A549 (cell line): ENCODE results near the gene SLC22A8. TPM values are rescaled to one million over a fixed set of nuclear protein-coding genes. Genes with fewer than 3 reads are reported as not detected.
A peak's percentile ranks its signal among the peaks of the same experiment; 100 is the strongest.

Experiments
- ATAC-seq, 2 experiments: fragments of 200-7000 bp in 1 of 2; fragments of >200 bp in 1 of 2; cut with Nextera tagmentation in 1 of 2; cut with Tn5 transposase in 1 of 2; 3 replicates each; pipeline versions ENCODE4 v1.8.0 to v1.9.1; 2018 to 2020; ENCODE audit warnings: mild to moderate bottlenecking in 1 of 2, moderate library complexity in 1 of 2
- CTCF ChIA-PET: fragments of 300-600 bp; sonication (Branson Sonifier 250); formaldehyde crosslinking; extraction: SDS; loops from one replicate; lab custom pipeline; 2021; ENCODE audit warnings: antibody characterized with exemption, inconsistent platforms; lab: Yijun Ruan, JAX
- POLR2A ChIA-PET: fragments of 350-600 bp; formaldehyde crosslinking; extraction: SDS; loops from one replicate; lab custom pipeline; 2021; ENCODE audit warnings: antibody characterized with exemption, inconsistent platforms; lab: Yijun Ruan, JAX
- DNase-seq, 2 experiments: peaks; one replicate each; pipeline versions ENCODE4 v3.0.0 to v3.0.0-alpha.2; 2011 to 2016; ENCODE audit warnings: low read depth in 1 of 2, low spot score in 1 of 2
- FAIRE-seq: peaks from 2 replicates; lab custom pipeline; 2011; peaks lifted over from hg19 to GRCh38; lab: Jason Lieb, UNC
- H3K27ac ChIP-seq, 2 experiments: fragments of >200 bp; sonication (Bioruptor Twin); formaldehyde crosslinking; 3 replicates each; pipeline ENCODE4 v1.5.1; 2016 to 2017
- H3K4me1 ChIP-seq: fragments of >200 bp; sonication (Bioruptor Twin); formaldehyde crosslinking; 3 replicates; pipeline ENCODE4 v1.6.1; 2016
- H3K4me2 ChIP-seq: fragments of >200 bp; sonication (Bioruptor Twin); formaldehyde crosslinking; 3 replicates; pipeline ENCODE4 v1.6.1; 2016
- H3K4me3 ChIP-seq: fragments of >200 bp; sonication (Bioruptor Twin); formaldehyde crosslinking; 3 replicates; pipeline ENCODE4 v1.5.1; 2016
- H3K9me3 ChIP-seq: fragments of >200 bp; sonication (Bioruptor Twin); formaldehyde crosslinking; 3 replicates; pipeline ENCODE4 v1.6.1; 2016
- BHLHE40 ChIP-seq: IDR thresholded peaks from 2 replicates; pipeline ENCODE4 v1.6.1; 2012; ENCODE audit warnings: low read depth, low read length, inconsistent platforms
- CBX8 ChIP-seq: fragments of 200-600 bp; sonication (generic); IDR thresholded peaks from 2 replicates; pipeline ENCODE4 v1.6.1; 2016
- EHMT2 ChIP-seq: fragments of 200-600 bp; sonication (generic); IDR thresholded peaks from 2 replicates; pipeline ENCODE4 v1.6.1; 2016; ENCODE audit warnings: antibody characterized with exemption, low read depth, mild to moderate bottlenecking, moderate library complexity
- ESRRA ChIP-seq: fragments of 150-350 bp; IDR thresholded peaks from 2 replicates; pipeline ENCODE4 v1.6.1; 2014; ENCODE audit warnings: mild to moderate bottlenecking, low read length, borderline replicate concordance
- GATA3 ChIP-seq: IDR thresholded peaks from 2 replicates; pipeline ENCODE4 v1.6.1; 2012; ENCODE audit warnings: borderline replicate concordance
- HEYL ChIP-seq: fragments of 250-450 bp; sonication (Bioruptor Pico); IDR thresholded peaks from 2 replicates; pipeline ENCODE4 v1.8.0; 2021; ENCODE audit warnings: mild to moderate bottlenecking, moderate library complexity
- HOXA7 ChIP-seq: fragments of 250-450 bp; sonication (Bioruptor Pico); IDR thresholded peaks from 2 replicates; pipeline ENCODE4 v1.5.0; 2020; ENCODE audit warnings: mild to moderate bottlenecking, moderate library complexity
- HOXB13 ChIP-seq: fragments of 250-450 bp; sonication (Bioruptor Pico); IDR thresholded peaks from 2 replicates; pipeline ENCODE4 v1.5.0; 2020; ENCODE audit warnings: low read depth, mild to moderate bottlenecking, moderate library complexity
- MAZ ChIP-seq: fragments of 150-350 bp; IDR thresholded peaks from 2 replicates; pipeline ENCODE4 v1.6.1; 2014; ENCODE audit warnings: antibody characterized with exemption, low read depth, low read length, borderline replicate concordance
- POLR2A ChIP-seq: IDR thresholded peaks from 2 replicates; pipeline ENCODE4 v1.6.1; 2012; ENCODE audit warnings: mild to moderate bottlenecking, low read length
- RAD21 ChIP-seq, 2 experiments: fragments of >200 bp in 1 of 2; sonication (Bioruptor Twin) in 1 of 2; formaldehyde crosslinking in 1 of 2; IDR thresholded peaks in 1 of 2; conservative IDR thresholded peaks in 1 of 2; 2 replicates in 1 of 2; 3 replicates in 1 of 2; pipeline ENCODE4 v1.6.1; 2012 to 2018; ENCODE audit warnings: inconsistent platforms in 1 of 2
- RARB ChIP-seq: fragments of 250-450 bp; sonication (Bioruptor Pico); IDR thresholded peaks from 2 replicates; pipeline ENCODE4 v1.8.0; 2021; ENCODE audit warnings: mild to moderate bottlenecking, moderate library complexity
- RNF2 ChIP-seq: fragments of 200-600 bp; sonication (generic); IDR thresholded peaks from 2 replicates; pipeline ENCODE4 v1.6.1; 2016; ENCODE audit warnings: low read depth, mild to moderate bottlenecking, antibody characterized with exemption, moderate library complexity, borderline replicate concordance
- SMC3 ChIP-seq: fragments of >200 bp; sonication (Bioruptor Twin); formaldehyde crosslinking; IDR thresholded peaks from 3 replicates; pipeline ENCODE4 v1.6.1; 2018; ENCODE audit warnings: inconsistent platforms
- TFCP2L1 ChIP-seq: fragments of 250-450 bp; sonication (Bioruptor Pico); IDR thresholded peaks from 2 replicates; pipeline ENCODE4 v1.5.0; 2021; ENCODE audit warnings: mild to moderate bottlenecking
- ZC3H11A ChIP-seq: fragments of 450-650 bp; IDR thresholded peaks from 2 replicates; pipeline ENCODE4 v1.6.1; 2014; ENCODE audit warnings: antibody characterized with exemption, mild to moderate bottlenecking
- WGBS: methylation state at CpG from one replicate; pipeline ENCODE4 v1.1.6; 2017; ENCODE audit errors: missing lambda C conversion rate; 5-methylcytosine and 5-hydroxymethylcytosine counted together
- polyA plus RNA-seq, 4 experiments: library from polyadenylated mRNA; depleted of rRNA in 3 of 4; stranded (reverse); fragments of >200 nt; fragmentation: RNase III in 1 of 4; extraction: RNeasy Plus Mini Kit Qiagen cat#74134 plus additional on column Dnase treatment in 1 of 4; gene quantifications; 2 replicates in 3 of 4; 3 replicates in 1 of 4; pipeline ENCODE4 v1.2.3, GENCODE V29; 2011 to 2017
- TF ChIP-seq, protein P1 (sequence below): fragments of 200-600 bp; sonication (generic); IDR thresholded peaks from 2 replicates; pipeline ENCODE4 v1.6.1; 2016; ENCODE audit warnings: antibody characterized with exemption, mild to moderate bottlenecking, moderate library complexity
- TF ChIP-seq, protein P2 (sequence below): fragments of 450-650 bp; IDR thresholded peaks from 2 replicates; pipeline ENCODE4 v1.6.1; 2014; ENCODE audit warnings: antibody characterized with exemption
- TF ChIP-seq, protein P3 (sequence below): fragments of >200 bp; sonication (Bioruptor Twin); formaldehyde crosslinking; IDR thresholded peaks from 3 replicates; pipeline ENCODE4 v1.5.1; 2016
- TF ChIP-seq, protein P4 (sequence below): IDR thresholded peaks from 2 replicates; pipeline ENCODE4 v1.6.1; 2012; ENCODE audit warnings: low read depth, borderline replicate concordance
- TF ChIP-seq, protein P5 (sequence below): fragments of 150-350 bp; IDR thresholded peaks from 2 replicates; pipeline ENCODE4 v1.6.1; 2014; ENCODE audit warnings: low read depth, mild to moderate bottlenecking, low read length

SLC22A8 gene
- polyA plus RNA-seq, 2 of the 4 experiments (the other 2 are of a cell fraction): not detected

DNA sequence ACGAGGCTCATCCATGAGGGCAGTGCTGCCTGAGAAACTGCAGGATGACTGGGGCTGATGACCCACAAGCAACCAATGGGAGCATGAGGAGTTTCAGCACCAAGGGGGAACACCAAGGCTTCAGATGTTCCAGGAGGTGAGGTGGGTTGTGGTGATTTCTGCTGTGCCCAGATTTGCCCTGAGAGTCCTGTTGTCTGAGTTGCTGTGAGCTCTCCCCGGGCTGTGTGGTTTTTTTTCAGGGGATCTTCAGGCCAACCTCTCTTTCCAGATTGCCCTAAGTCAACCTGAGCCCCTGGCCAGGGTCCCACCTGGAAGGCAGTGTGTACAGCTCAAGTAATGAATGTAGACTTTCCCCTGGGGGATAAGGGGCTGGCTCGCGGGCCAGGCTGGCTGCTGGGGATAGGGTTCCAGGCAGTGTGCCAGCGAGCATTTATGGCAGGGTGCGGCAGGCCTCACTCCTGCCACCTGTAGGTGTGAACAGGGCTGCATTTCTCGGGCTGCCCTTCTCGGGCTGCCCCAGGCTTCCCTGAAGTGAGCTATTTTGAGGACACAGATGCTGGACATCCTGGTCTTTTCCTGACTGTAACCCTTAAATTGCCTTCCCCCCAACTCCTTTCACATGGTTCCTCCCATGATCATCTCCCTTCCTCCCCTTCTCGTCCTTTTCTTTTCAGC is 40.7 kb downstream of the SLC22A8 start:
- WGBS: 18% methylated on average over 7 of the region's 9 CpGs
- CTCF ChIA-PET: interaction anchor here (0.7 to 4.4 kb wide), 20 partner anchors 10 to 707 kb away, joined by 3 to 53 read pairs (median 3); no protein-coding TSS in a partner anchor
- ATAC-seq: peak; percentile 83 to 93

DNA sequence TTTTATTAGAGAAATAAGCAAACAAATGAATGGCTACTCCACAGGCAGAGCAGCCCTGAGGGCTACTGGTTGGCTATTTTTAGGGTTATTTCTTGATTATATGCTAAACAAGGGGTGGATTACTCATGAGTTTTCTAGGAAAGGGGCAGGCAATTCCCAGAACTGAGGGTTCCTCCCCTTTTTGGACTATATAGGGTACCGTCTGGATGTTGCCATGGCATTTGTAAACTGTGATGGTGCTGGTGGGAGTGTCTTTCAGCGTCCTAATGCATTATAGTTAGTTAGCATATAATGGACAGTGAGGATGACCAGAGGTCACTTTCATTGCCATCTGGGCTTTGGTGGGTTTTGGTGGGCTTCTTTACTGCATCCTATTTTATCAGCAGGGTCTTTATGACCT is 50.1 kb downstream of the SLC22A8 start:
- POLR2A ChIA-PET: no interaction called here
- no peak overlapping the region for H3K4me2 ChIP-seq
- H3K4me1 ChIP-seq: no peaks in the 10 kb centered on the region
- no peak overlapping the region for H3K27ac ChIP-seq
- DNase-seq (no peak), ATAC-seq (no peak), FAIRE-seq (no peak)
- CTCF ChIA-PET: interaction anchor here (3.2 kb wide), 1 partner anchor 10 kb away, joined by 14 read pairs; no protein-coding TSS in a partner anchor
- H3K4me3 ChIP-seq: no peak overlapping the region
- WGBS: 22% methylated on average over 2 of the region's 2 CpGs
- H3K9me3 ChIP-seq: peaks cover 12% of the 10 kb centered on the region
- TF ChIP-seq, protein P1, sequence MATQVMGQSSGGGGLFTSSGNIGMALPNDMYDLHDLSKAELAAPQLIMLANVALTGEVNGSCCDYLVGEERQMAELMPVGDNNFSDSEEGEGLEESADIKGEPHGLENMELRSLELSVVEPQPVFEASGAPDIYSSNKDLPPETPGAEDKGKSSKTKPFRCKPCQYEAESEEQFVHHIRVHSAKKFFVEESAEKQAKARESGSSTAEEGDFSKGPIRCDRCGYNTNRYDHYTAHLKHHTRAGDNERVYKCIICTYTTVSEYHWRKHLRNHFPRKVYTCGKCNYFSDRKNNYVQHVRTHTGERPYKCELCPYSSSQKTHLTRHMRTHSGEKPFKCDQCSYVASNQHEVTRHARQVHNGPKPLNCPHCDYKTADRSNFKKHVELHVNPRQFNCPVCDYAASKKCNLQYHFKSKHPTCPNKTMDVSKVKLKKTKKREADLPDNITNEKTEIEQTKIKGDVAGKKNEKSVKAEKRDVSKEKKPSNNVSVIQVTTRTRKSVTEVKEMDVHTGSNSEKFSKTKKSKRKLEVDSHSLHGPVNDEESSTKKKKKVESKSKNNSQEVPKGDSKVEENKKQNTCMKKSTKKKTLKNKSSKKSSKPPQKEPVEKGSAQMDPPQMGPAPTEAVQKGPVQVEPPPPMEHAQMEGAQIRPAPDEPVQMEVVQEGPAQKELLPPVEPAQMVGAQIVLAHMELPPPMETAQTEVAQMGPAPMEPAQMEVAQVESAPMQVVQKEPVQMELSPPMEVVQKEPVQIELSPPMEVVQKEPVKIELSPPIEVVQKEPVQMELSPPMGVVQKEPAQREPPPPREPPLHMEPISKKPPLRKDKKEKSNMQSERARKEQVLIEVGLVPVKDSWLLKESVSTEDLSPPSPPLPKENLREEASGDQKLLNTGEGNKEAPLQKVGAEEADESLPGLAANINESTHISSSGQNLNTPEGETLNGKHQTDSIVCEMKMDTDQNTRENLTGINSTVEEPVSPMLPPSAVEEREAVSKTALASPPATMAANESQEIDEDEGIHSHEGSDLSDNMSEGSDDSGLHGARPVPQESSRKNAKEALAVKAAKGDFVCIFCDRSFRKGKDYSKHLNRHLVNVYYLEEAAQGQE: no peak
- TF ChIP-seq HEYL (no peak), HOXB13 (CRISPR knock-in tag) (no peak), ESRRA (no peak)
- TF ChIP-seq, protein P2, sequence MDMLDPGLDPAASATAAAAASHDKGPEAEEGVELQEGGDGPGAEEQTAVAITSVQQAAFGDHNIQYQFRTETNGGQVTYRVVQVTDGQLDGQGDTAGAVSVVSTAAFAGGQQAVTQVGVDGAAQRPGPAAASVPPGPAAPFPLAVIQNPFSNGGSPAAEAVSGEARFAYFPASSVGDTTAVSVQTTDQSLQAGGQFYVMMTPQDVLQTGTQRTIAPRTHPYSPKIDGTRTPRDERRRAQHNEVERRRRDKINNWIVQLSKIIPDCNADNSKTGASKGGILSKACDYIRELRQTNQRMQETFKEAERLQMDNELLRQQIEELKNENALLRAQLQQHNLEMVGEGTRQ: no peak

More for the DNA sequence above, 40.7 kb downstream of the SLC22A8 start:
- DNase-seq (peak; percentile 38 to 54), FAIRE-seq (no peak)
- H3K27ac ChIP-seq: no peak overlapping the region
- H3K4me2 ChIP-seq: 0 out of 3 replicates have a peak overlapping the region, but pooled peaks have one; percentile 5
- POLR2A ChIA-PET: no interaction called here
- no peak overlapping the region for H3K4me3 ChIP-seq
- no peaks in the 10 kb centered on the region for H3K9me3 ChIP-seq
- TF ChIP-seq SMC3: peak; percentile 26; the same call in 1 of the 3 replicates
- TF ChIP-seq POLR2A: no peak
- TF ChIP-seq, protein P3, sequence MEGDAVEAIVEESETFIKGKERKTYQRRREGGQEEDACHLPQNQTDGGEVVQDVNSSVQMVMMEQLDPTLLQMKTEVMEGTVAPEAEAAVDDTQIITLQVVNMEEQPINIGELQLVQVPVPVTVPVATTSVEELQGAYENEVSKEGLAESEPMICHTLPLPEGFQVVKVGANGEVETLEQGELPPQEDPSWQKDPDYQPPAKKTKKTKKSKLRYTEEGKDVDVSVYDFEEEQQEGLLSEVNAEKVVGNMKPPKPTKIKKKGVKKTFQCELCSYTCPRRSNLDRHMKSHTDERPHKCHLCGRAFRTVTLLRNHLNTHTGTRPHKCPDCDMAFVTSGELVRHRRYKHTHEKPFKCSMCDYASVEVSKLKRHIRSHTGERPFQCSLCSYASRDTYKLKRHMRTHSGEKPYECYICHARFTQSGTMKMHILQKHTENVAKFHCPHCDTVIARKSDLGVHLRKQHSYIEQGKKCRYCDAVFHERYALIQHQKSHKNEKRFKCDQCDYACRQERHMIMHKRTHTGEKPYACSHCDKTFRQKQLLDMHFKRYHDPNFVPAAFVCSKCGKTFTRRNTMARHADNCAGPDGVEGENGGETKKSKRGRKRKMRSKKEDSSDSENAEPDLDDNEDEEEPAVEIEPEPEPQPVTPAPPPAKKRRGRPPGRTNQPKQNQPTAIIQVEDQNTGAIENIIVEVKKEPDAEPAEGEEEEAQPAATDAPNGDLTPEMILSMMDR: peak; percentile 47
- no peak for TF ChIP-seq RARB (CRISPR knock-in tag)
- TF ChIP-seq RAD21 (conservative IDR thresholded peaks at IDR 0.05 in 1 of 2, IDR thresholded peaks at IDR 0.05 in 1 of 2): peak in 1 of 2 experiments; percentile 15; a peak in 1 of 5 replicates
- TF ChIP-seq TFCP2L1: no peak
- TF ChIP-seq ZC3H11A: no peak
- H3K4me1 ChIP-seq: no peaks in the 10 kb centered on the region

DNA sequence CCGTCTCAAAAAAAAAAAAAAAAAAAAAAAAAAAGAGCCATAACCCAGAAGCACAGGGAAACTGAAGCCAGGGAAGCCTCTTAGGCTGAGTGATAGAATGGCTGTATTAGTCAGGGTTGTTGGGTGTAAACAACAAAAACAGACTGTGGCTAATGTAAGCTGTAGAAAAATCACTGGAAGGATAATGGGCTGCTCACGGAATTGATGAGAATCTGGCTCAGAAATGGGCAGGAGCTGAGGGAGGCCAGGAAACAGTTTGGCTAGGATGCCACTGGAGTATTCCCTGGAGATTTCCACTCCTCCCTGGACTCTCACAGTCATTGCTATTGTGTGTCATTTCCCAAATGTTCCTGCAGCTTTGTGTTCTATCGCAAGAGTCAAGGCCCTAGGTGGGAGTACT is 53.2 kb downstream of the SLC22A8 start:
- no peak overlapping the region for H3K4me2 ChIP-seq
- peaks cover 9% of the 10 kb centered on the region for H3K9me3 ChIP-seq
- no peaks in the 10 kb centered on the region for H3K4me1 ChIP-seq
- POLR2A ChIA-PET: no interaction called here
- DNase-seq (no peak), ATAC-seq (no peak), FAIRE-seq (no peak)
- no peak overlapping the region for H3K4me3 ChIP-seq
- 57% methylated on average over 3 of the region's 3 CpGs for WGBS
- CTCF ChIA-PET: interaction anchor here (1.1 to 1.6 kb wide), 4 partner anchors 15 to 57 kb away, joined by 3 to 5 read pairs (median 3); partner anchors contain the start of gene CHRM1
- TF ChIP-seq HOXA7 (CRISPR knock-in tag) (no peak), BHLHE40 (no peak), POLR2A (no peak), CBX8 (no peak), HEYL (no peak), MAZ (no peak), GATA3 (no peak), EHMT2 (no peak), RNF2 (no peak)
- TF ChIP-seq, protein P4, sequence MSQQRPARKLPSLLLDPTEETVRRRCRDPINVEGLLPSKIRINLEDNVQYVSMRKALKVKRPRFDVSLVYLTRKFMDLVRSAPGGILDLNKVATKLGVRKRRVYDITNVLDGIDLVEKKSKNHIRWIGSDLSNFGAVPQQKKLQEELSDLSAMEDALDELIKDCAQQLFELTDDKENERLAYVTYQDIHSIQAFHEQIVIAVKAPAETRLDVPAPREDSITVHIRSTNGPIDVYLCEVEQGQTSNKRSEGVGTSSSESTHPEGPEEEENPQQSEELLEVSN: no peak
- TF ChIP-seq, protein P5, sequence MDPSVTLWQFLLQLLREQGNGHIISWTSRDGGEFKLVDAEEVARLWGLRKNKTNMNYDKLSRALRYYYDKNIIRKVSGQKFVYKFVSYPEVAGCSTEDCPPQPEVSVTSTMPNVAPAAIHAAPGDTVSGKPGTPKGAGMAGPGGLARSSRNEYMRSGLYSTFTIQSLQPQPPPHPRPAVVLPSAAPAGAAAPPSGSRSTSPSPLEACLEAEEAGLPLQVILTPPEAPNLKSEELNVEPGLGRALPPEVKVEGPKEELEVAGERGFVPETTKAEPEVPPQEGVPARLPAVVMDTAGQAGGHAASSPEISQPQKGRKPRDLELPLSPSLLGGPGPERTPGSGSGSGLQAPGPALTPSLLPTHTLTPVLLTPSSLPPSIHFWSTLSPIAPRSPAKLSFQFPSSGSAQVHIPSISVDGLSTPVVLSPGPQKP: no peak
- H3K27ac ChIP-seq: no peak overlapping the region
